Upper lobe of right lung (tissue), 1 donor: ENCODE results near the gene ARHGEF12. TPM values are rescaled to one million over a fixed set of nuclear protein-coding genes. Genes with fewer than 3 reads are reported as not detected.

Source experiments
- ATAC-seq: fragments of 200-7000 bp; cut with Tn5 transposase; one replicate; pipeline ENCODE4 v1.9.1; 2020; ENCODE audit warnings: mild to moderate bottlenecking, moderate library complexity
- DNase-seq: peaks from one replicate; pipeline ENCODE4 v3.0.0-alpha.2; 2020
- H3K27ac ChIP-seq: fragments of 200-600 bp; one replicate; pipeline ENCODE4 v1.8.0; 2022
- H3K27me3 ChIP-seq: fragments of 200-600 bp; one replicate; pipeline ENCODE4 v1.8.0; 2022; ENCODE audit warnings: mild to moderate bottlenecking
- H3K36me3 ChIP-seq: fragments of 200-600 bp; one replicate; pipeline ENCODE4 v1.8.0; 2022
- H3K4me1 ChIP-seq: fragments of 200-600 bp; one replicate; pipeline ENCODE4 v1.8.0; 2022
- H3K4me3 ChIP-seq: fragments of 200-600 bp; one replicate; pipeline ENCODE4 v1.8.0; 2022; ENCODE audit warnings: mild to moderate bottlenecking
- H3K9me3 ChIP-seq: fragments of 200-600 bp; one replicate; pipeline ENCODE4 v1.8.0; 2022
- intact Hi-C: fragments of 100-400 bp; cut with DNase I; formaldehyde crosslinking; loops from one replicate; pipeline ENCODE4 v1.11.0; 2022
- total RNA-seq: library from RNA; stranded (reverse); fragmentation: NEBNext Ultra II Directional; extraction: Animal tissue kit (Norgen Biotek cat#: 25700); gene quantifications from one replicate; pipeline ENCODE4 v1.2.1, GENCODE V29; 2021
- TF ChIP-seq, protein P1 (sequence below): fragments of 200-600 bp; IDR thresholded peaks from one replicate; pipeline ENCODE4 v1.8.0; 2022; ENCODE audit warnings: antibody characterized with exemption
- donor health status: DM: no; HTN: yes; CAD: no; lungs with severe emphysema.

The ARHGEF12 gene
- total RNA-seq, 1 donor from 2014 or later: 132 TPM

DNA sequence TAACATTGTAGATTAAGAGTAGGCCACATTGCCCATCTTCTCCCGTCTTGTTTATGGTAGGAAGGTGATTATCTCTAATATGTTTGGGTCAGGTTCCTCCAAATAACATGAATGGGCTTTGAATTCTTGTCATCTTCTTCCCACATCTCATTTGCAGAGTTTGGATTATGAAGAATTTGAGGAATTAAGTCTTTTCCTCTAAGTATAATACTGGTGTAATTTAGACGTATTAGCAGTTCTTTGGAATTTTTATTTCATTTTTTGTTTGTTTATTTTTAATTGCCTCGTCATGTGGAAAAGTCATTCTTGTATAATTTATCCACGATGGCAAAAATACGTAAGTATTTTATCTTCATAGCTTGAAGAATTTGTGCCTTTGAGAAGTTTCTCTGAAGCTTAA, 73.4 kb downstream of the ARHGEF12 start:
- intact Hi-C loops: no loop called here
- TF ChIP-seq, protein P1, sequence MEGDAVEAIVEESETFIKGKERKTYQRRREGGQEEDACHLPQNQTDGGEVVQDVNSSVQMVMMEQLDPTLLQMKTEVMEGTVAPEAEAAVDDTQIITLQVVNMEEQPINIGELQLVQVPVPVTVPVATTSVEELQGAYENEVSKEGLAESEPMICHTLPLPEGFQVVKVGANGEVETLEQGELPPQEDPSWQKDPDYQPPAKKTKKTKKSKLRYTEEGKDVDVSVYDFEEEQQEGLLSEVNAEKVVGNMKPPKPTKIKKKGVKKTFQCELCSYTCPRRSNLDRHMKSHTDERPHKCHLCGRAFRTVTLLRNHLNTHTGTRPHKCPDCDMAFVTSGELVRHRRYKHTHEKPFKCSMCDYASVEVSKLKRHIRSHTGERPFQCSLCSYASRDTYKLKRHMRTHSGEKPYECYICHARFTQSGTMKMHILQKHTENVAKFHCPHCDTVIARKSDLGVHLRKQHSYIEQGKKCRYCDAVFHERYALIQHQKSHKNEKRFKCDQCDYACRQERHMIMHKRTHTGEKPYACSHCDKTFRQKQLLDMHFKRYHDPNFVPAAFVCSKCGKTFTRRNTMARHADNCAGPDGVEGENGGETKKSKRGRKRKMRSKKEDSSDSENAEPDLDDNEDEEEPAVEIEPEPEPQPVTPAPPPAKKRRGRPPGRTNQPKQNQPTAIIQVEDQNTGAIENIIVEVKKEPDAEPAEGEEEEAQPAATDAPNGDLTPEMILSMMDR: no peak
- Histone ChIP-seq H3K4me3 (no peak overlapping the region), H3K4me1 (peaks cover 14% of the 10 kb centered on the region), H3K9me3 (no peaks in the 10 kb centered on the region), H3K27ac (no peak overlapping the region), H3K27me3 (no peaks in the 10 kb centered on the region), H3K36me3 (no peaks in the 10 kb centered on the region)
- DNase-seq: no peak
- ATAC-seq: no peak

DNA sequence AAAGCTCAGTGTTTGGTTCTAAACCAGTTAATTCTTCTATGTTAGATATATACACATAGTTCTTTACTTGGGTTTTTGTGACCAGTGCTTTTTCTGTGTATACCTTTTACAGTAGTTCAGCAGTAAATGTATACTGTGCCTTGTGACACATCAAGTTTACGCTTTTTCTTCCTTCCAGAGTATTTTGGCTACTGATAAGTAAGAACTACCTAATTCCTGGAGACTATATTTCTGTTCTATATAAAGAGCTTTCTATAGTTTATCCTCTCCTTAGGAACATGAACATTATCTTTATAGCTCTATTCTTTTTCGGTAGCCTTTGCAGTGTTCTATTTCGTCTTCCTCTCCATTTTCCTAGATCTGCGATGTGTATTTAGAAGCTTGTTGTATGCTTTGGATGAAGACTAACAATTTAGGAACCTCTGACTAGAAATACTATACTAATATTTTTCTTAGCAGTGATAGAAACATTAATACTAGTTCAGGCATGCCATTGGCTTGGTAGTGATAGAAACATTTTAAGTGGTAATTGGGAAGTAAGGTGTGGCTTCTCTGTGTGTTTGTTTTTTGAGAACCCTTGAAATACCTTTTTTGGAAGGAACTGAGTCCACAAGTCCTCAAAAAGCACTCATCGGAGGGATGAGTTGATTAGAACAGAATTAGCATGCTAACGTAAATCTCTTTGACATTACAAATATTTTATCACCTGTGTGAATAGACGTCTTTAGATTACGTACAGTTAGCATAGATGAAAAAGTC, 74.6 kb downstream of the ARHGEF12 start:
- H3K27ac ChIP-seq: peak overlapping the region; percentile 34
- no peak overlapping the region for H3K4me3 ChIP-seq
- intact Hi-C loops: no loop called here
- DNase-seq (no peak), ATAC-seq (peak; percentile 80)
- H3K36me3 ChIP-seq: no peaks in the 10 kb centered on the region
- no peaks in the 10 kb centered on the region for H3K27me3 ChIP-seq
- peaks cover 14% of the 10 kb centered on the region for H3K4me1 ChIP-seq
- TF ChIP-seq, protein P1: no peak
- no peaks in the 10 kb centered on the region for H3K9me3 ChIP-seq

DNA sequence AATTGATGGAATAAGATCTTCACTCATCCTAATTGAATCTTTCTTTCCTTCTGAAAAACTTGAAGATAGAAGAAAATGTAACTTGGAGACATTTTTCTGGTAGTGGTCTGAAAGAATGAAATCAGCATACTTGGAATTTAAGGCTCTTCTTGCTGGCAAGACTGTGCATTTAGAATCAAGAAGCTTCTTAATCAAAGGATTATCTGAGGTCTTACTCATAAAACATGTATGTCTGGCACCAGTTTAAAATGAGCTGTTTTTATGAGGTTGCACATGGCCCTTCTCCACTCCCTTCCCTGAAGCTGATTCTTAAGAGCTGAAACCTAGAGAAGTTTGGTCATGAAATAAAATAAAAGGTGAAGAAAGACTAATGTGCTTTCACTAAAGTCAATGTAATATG, 77.3 kb downstream of the ARHGEF12 start:
- Histone ChIP-seq H3K4me1 (peaks cover 14% of the 10 kb centered on the region), H3K27me3 (no peaks in the 10 kb centered on the region), H3K27ac (no peak overlapping the region), H3K4me3 (no peak overlapping the region), H3K36me3 (no peaks in the 10 kb centered on the region), H3K9me3 (no peaks in the 10 kb centered on the region)
- DNase-seq (no peak), ATAC-seq (no peak)
- intact Hi-C loops: no loop called here
- TF ChIP-seq, protein P1: no peak

DNA sequence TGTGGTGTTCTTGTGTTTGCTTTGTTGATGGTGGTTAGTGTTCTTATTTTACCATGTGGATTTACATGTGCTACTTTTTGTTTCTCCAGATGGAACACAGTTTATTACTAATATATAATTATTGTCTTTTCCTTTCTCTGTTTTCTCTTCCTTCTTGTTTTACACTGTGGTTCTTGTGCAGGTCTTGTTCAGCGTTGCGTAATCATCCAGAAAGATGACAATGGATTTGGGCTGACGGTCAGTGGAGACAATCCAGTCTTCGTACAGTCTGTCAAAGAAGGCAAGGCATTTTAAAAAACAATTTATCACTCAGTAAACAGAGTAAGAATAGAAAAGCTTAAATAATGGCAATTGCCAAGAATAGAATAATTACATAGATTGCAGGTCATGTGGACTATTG, 84.4 kb downstream of the ARHGEF12 start:
- H3K9me3 ChIP-seq: no peaks in the 10 kb centered on the region

DNA sequence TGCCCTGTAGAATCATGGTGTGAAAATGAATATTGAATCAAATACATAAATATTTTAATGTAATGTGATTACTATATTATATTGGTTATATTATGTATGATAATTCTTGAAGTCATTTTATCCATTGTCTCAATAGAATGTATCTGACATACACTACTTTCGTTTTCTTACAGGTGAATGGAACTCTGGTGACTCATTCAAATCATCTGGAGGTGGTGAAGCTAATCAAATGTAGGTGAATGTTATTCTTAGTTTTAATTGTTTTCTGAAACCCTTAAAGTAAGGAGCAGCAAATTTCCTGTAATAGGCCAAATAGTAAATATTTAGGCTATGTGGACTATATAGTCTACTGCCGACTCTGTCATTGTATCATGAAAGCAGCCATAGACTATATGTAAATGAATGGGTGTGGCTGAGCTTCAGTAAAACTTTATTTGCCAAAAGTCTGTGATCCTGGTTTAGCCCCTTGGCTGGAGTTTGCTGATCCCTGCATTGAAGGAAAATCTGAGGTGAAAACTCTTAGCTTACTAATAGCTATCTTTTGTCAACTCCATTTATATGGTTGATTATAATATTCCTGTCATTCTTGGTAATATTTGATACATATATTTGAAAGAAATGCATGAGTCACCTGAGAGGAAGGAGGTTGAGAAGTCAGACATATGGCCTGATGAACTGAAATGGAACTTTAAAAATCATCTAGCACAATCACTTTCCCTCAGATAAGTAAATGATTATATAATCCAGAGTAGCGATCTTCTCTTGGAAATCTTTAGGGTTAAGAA, 88.2 kb downstream of the ARHGEF12 start:
- no peak for ATAC-seq
- no peaks in the 10 kb centered on the region for H3K27me3 ChIP-seq
- DNase-seq: no peak
- no peak overlapping the region for H3K4me3 ChIP-seq
- no peaks in the 10 kb centered on the region for H3K9me3 ChIP-seq
- H3K36me3 ChIP-seq: peaks cover 26% of the 10 kb centered on the region
- TF ChIP-seq, protein P1: no peak
- H3K4me1 ChIP-seq: no peaks in the 10 kb centered on the region
- intact Hi-C loops: no loop called here
- no peak overlapping the region for H3K27ac ChIP-seq

More for the DNA sequence above, 84.4 kb downstream of the ARHGEF12 start:
- TF ChIP-seq, protein P1: no peak
- no peaks in the 10 kb centered on the region for H3K4me1 ChIP-seq
- DNase-seq (no peak), ATAC-seq (no peak)
- no peaks in the 10 kb centered on the region for H3K27me3 ChIP-seq
- peaks cover 17% of the 10 kb centered on the region for H3K36me3 ChIP-seq
- no peak overlapping the region for H3K27ac ChIP-seq
- intact Hi-C loops: no loop called here
- no peak overlapping the region for H3K4me3 ChIP-seq
